ENCODE data around the gene AP5S1.

The AP5S1 gene, protein sequence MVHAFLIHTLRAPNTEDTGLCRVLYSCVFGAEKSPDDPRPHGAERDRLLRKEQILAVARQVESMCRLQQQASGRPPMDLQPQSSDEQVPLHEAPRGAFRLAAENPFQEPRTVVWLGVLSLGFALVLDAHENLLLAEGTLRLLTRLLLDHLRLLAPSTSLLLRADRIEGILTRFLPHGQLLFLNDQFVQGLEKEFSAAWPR

DNA sequence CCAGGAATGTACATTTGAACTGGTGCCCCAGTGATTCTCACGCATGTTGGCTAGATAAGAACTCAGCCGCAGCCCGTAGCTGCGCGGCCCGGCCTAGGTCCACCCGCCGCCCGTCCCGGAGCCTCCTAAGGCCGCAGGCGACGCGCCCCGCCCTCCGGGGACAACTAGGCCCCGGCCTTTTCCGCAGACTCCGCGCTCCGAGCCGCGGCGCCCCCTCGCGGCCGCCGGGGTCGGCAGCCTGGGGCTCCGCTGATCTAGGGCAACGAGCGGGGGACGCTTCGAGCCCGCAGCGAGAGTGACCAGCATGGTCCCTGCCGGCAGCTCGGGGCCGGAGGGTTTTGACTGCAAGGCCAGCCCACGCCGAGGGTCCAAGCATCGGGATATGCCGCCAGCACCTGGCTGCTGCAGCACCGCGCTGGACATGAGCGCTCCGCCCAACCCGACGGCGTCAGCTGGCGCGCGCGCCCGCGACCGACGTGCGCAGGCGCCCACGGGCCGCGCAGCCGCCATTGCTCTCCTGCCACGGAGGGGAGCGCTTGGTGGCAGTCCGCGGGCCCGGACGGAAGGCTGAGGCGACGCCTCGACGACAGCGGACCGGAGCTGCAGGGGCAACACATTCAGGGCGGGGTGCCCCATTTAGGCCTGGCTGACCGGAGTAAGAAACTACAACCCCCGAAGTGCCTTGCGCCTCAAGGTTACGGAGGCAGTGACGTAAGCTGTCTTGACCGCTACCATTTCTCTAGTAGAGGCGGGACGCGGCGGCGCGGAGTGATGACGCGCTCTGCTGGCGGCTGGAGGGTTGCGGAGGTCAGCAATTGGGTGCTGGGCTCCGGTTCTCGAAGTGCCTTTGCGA, at the start of gene AP5S1:
Gene AP5S1 (plus strand): TSS at position 500 of the 853 bp plus-strand sequence. CDS start 1,571 bp downstream, outside the sequence.
- DNase-seq (ENCODE audit: low spot score), result peak; percentile 98

GRCh38 chr20:3771552-3772058, 48.7 kb upstream of the AP5S1 start:
- DNase-seq (ENCODE audit: low spot score), result no peak

DNA sequence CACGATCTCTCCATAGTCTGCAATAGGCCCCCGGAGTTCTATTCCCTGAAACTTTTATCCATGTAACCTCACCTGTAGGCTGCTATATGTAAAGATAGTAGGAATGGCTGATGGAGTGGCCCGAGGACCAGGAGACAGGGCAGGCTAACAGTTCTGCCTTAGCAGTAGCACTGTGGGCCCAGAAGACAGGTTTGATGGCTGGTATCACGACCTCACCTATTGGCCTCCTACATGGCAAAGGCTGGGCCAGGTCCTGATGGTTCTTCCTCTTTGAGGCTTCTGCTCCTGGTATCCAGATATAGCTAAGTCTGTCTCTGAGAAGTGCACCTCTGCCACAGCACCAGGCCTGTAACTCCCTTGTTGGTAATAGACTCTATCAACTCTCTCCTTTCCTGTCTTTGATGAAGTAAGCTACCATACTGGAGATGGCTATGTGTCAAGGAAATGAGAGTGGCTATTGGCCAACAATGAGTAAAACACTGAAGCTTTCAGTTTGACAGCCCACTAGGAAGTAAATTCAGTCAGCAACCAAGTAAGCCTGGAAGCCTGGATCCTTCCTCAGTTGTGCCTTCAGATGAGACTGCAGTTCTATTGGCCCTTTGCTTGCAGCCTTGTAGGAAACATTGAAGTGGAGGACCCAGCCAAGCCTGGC, 44.8 kb upstream of the AP5S1 start:
- no peak for DNase-seq (ENCODE audit: low spot score)

GRCh38 chr20:3777381-3777715, 43.0 kb upstream of the AP5S1 start:
- no peak for DNase-seq (ENCODE audit: low spot score)

GRCh38 chr20:3777716-3778629, 42.4 kb upstream of the AP5S1 start:
- no peak for DNase-seq (ENCODE audit: low spot score)

- no peak for DNase-seq (ENCODE audit: low spot score)
Measured at GRCh38 chr20:3778976-3779375, 41.4 kb upstream of the AP5S1 start.

GRCh38 chr20:3781153-3781910, 39.0 kb upstream of the AP5S1 start, which contains the start of gene SPEF1:
Gene SPEF1 (minus strand): TSS chr20:3781448. CDS start chr20:3781287, 161 bp downstream.
- no peak for DNase-seq (ENCODE audit: low spot score)

DNA sequence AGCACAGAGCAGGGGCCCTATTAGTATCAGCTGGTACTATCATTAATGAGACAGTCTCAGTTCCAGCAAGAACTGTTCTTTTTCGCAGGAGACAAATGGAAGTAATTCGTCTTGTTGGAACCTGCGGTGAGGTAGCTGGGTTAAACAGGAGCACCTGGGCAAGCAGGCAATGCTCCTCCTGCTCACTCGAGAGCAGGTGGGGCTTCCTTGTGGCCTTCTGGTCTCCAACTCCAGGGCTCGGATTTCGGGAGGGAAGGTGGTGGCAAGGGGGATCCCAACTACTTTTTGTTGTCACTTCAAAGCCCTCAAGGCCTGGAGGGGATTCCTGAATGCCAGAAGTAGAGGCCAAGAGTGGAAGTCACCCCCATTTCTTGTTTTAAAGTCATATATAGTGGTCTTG, 37.8 kb upstream of the AP5S1 start:
- no peak for DNase-seq (ENCODE audit: low spot score)

- no peak for DNase-seq (ENCODE audit: low spot score)
Measured at GRCh38 chr20:3783068-3783489, 37.3 kb upstream of the AP5S1 start.

DNA sequence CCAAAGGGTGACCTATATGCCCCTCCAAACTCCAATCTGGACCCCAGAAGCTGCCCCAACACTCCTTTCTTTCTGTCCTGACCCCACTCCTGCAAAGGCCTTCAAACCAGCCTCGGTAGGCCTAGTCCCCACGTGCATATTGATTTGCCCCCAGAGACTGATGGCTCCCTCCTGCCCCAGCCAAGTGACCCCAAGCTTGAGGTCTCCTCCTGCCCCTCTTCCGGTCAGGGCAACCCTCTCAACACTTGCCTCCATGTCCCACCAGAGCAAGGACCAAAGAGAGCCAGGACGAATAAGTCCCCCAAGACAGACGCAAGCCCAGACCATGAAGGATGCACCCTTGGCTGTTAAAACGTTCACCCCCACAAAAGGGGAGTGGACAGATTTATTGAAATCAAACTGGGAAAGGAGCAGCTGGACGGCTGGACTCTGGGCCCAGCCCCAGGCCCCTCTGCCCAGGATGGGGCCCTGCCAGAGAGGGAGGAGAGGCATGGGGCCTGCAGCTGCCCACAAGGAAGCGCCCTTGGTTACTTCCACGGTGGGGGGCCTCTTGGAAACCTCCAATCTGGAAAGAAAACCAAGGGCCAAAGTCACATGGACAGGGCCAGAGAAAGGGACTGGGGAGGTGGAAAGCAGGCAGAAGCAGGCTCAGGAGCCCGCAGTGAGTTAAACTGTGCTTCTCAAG, 36.7 kb upstream of the AP5S1 start:
- no peak for DNase-seq (ENCODE audit: low spot score)

GRCh38 chr20:3784216-3784853, 36.0 kb upstream of the AP5S1 start:
- DNase-seq (ENCODE audit: low spot score), result no peak

DNA sequence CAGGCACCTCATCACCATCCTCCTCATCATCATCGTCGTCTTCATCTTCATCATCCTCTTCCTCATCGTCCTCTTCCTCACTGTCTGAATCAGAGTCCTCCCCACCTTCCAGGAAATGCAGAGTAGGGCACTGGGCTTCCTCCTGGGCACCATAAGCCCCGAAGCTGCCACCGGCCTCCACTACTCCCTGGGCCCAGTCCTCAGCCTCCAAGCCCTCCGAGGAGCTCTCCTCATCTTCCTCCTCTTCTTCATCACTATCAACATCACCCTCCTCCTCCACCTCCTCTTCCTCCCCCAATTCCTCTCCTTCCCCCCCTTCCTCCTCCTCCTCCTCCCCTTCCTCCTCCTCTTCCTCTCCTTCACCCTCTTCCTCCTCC, 35.5 kb upstream of the AP5S1 start:
- DNase-seq (ENCODE audit: low spot score), result no peak

DNA sequence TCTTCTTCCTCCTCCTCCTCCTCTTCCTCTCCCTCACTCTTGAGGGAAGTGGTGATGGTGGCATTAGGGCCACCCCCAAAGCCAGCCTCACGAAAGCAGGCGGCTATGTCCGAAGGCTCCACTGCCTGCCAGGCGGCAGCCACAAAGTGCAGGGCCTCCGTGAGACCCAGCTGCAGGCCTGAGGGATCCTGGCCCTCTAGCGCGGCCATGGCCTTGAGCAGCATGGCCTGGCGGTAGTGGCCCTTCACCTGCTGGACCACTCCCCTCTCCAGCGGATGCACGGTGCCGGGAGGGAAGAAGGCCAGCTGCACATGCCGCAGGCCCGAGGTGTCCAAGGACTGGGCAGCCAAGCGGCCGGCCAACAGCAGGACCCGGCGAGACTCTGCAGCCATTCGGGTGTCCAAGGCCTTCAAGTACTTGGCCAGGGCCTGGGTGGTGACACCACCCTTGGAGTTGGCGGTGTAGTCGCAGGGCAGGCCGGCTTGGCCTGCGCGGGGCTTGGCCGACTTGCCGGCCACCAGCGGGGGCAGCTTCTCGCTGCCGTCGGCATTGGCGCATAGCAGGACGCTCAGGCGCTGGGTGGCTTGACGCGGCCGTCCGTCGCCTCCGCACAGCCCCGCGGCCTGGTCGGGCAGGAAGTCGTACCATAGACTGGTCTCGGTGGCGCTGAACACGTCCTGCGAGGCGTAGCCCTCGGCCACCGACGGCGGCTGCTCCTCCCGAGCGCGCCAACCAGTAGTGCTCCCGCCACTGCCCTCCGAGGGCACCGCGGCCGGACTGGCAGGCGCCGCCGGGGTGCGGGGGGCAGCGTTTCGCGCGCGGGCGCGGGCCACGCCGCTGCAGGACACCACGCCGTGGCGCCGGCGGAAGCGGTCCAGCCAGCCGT, 34.9 kb upstream of the AP5S1 start:
- no peak for DNase-seq (ENCODE audit: low spot score)

- no peak for DNase-seq (ENCODE audit: low spot score)
Measured at GRCh38 chr20:3786126-3786484, 34.2 kb upstream of the AP5S1 start.

DNA sequence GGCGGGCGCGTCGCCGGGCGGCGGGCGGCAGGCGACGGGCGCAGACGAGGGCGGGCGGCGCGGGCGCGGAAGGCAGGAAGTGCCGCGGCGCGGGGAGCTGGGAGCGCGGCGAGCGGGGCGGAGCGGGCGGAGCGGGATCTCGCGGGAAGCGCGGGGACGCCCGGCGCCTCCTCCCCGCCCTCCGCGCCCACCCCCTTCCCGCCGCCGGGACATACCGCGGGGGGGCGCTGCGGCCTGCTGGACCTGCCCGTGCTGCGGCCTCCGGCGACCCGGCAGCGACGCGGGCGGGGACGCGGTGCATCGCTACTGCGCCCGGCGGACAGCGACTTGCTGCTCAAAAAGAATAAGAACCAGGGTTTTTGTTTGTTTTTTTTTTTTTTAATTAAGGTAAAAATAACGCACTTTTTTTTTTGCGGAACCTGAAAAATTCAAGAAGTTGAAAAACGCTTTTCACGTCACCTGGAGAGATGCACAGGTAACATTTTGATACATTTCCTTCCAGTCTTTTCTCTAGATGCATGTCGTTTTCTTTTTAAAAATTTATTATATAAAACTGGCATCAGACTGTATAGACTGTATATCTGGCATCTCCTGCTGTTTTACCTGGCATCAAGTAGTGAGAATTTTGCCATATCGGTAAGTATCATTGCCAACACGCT, 33.6 kb upstream of the AP5S1 start, which contains the start of gene CENPB:
Gene CENPB (minus strand): TSS at position 76 of the 659 bp plus-strand sequence. CDS start 257 bp downstream, outside the sequence.
- peak; percentile 94 for DNase-seq (ENCODE audit: low spot score)

- DNase-seq (ENCODE audit: low spot score), result no peak
Measured at GRCh38 chr20:3787324-3788014, 32.9 kb upstream of the AP5S1 start.

DNA sequence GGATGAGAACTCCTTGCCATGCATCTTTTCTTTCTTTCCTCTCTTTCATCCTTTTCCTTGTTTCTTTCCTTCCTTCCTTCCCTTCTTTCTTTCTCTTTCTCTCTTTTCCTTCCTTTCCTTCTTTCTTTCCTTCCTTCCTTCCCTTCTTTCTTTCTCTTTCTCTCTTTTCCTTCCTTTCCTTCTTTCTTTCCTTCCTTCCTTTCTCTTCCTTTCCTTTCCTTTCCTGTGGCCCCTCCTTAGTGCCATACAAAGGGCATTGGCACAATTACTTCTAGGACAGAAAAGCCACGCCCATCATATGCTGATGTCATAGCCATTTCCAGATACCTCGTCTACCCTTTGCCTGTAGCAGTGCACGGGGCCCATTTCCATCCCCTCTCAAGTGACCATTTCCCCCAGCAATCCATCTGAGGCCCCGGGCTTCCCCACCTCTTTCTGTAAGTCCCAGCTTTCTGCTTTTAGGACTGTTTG, 31.6 kb upstream of the AP5S1 start:
- DNase-seq (ENCODE audit: low spot score), result no peak

Measured in left forelimb (tissue), 1 donor.